BLaER1 treated with 17β-estradiol and CSF1 and Interleukin-3, amounts not matched to agents 10 nM and 100 nM (cell line): ENCODE measurements around the gene GALNT5.

Experiments used
- H3K27ac ChIP-seq, 11 experiments: shearing (Covaris generic); formaldehyde crosslinking; 2 replicates each; pipeline ENCODE4 v1.8.1; 2022
- H3K27me3 ChIP-seq, 11 experiments: shearing (Covaris generic); formaldehyde crosslinking; 2 replicates each; pipeline ENCODE4 v1.8.1; 2022
- H3K36me3 ChIP-seq, 11 experiments: shearing (Covaris generic); formaldehyde crosslinking; 2 replicates each; pipeline ENCODE4 v1.8.1; 2022
- H3K4me1 ChIP-seq, 10 experiments: shearing (Covaris generic); formaldehyde crosslinking; 2 replicates each; pipeline ENCODE4 v1.8.1; 2022
- H3K4me2 ChIP-seq, 11 experiments: shearing (Covaris generic); formaldehyde crosslinking; 2 replicates each; pipeline ENCODE4 v1.8.1; 2022
- H3K4me3 ChIP-seq, 10 experiments: shearing (Covaris generic); formaldehyde crosslinking; 2 replicates each; pipeline ENCODE4 v1.8.1; 2022
- H3K9ac ChIP-seq, 11 experiments: shearing (Covaris generic); formaldehyde crosslinking; 2 replicates each; pipeline ENCODE4 v1.8.1; 2022
- H3K9me3 ChIP-seq, 11 experiments: shearing (Covaris generic); formaldehyde crosslinking; replicated peaks in 1 of 11; 2 replicates each; pipeline ENCODE4 v1.8.1; 2022
- H4K20me1 ChIP-seq, 11 experiments: shearing (Covaris generic); formaldehyde crosslinking; 2 replicates each; pipeline ENCODE4 v1.8.1; 2022
- Cebpa-rat ChIP-seq, 11 experiments: shearing (Covaris generic); IDR thresholded peaks; 2 replicates each; pipeline ENCODE4 v1.8.1; 2022

GALNT5 gene

GRCh38 chr2:157345647-157346389 is 88.3 kb downstream of the GALNT5 start:
- TF ChIP-seq Cebpa-rat (IDR thresholded peaks at IDR 0.05): no peak
- Histone ChIP-seq H4K20me1 (no peaks in the 10 kb centered on the region), H3K27me3 (no peaks in the 10 kb centered on the region), H3K27ac (no peak overlapping the region), H3K4me2 (no peak overlapping the region), H3K9me3 (peaks cover 0 to 51% (median 35%) of the 10 kb centered on the region in 11 experiments; a peak in 19 of 22 replicates), H3K4me3 (no peak overlapping the region), H3K9ac (no peak overlapping the region), H3K4me1 (no peaks in the 10 kb centered on the region), H3K36me3 (peaks cover 0 to 49% (median 0%) of the 10 kb centered on the region in 11 experiments; a peak in 7 of 22 replicates)

GRCh38 chr2:157348291-157348921 is 90.9 kb downstream of the GALNT5 start:
- no peak overlapping the region for H3K9ac ChIP-seq
- H3K4me3 ChIP-seq: no peak overlapping the region
- H3K9me3 ChIP-seq: peaks cover 0 to 33% (median 17%) of the 10 kb centered on the region in 11 experiments; a peak in 16 of 22 replicates
- H3K27ac ChIP-seq: no peak overlapping the region
- no peak overlapping the region for H3K4me2 ChIP-seq
- no peaks in the 10 kb centered on the region for H4K20me1 ChIP-seq
- no peaks in the 10 kb centered on the region for H3K27me3 ChIP-seq
- peaks cover 0 to 25% (median 0%) of the 10 kb centered on the region in 11 experiments; a peak in 6 of 22 replicates for H3K36me3 ChIP-seq
- no peak for TF ChIP-seq Cebpa-rat (IDR thresholded peaks at IDR 0.05)
- no peaks in the 10 kb centered on the region for H3K4me1 ChIP-seq

DNA sequence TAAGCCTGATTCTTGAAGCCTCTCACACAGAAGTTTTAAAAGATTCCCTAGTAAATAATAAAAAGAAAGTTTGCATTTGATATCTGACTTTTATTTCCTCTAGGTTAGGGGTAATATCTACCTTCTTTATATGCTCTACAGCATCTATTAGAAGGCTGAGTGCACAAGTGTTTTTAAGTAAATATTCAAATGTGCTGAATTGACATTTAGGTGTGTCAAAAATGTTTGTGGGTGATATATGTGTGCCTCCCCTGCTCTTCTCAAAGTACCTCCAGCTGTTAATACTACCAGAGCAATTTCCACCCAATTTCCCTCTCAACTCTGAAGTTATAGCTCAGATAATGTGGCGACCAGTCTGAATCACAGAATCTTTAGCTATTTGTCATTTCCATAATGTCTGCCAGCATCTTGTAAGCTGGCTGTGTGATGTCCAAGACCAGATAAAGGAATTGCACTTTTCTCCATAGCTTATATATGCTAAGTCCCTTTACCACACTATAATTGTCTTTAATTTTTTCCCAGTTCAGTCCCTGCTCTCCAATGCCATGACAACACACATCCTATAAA is 92.5 kb downstream of the GALNT5 start:
- H3K4me2 ChIP-seq: no peak overlapping the region
- H4K20me1 ChIP-seq: no peaks in the 10 kb centered on the region
- H3K9me3 ChIP-seq: peaks cover 0 to 21% (median 3%) of the 10 kb centered on the region in 11 experiments; a peak in 11 of 22 replicates
- H3K4me3 ChIP-seq: no peak overlapping the region
- no peaks in the 10 kb centered on the region for H3K4me1 ChIP-seq
- no peak overlapping the region for H3K9ac ChIP-seq
- H3K27me3 ChIP-seq: no peaks in the 10 kb centered on the region
- no peak overlapping the region for H3K27ac ChIP-seq
- TF ChIP-seq Cebpa-rat (IDR thresholded peaks at IDR 0.05): no peak
- peaks cover 0 to 10% (median 0%) of the 10 kb centered on the region in 11 experiments; a peak in 3 of 22 replicates for H3K36me3 ChIP-seq

DNA sequence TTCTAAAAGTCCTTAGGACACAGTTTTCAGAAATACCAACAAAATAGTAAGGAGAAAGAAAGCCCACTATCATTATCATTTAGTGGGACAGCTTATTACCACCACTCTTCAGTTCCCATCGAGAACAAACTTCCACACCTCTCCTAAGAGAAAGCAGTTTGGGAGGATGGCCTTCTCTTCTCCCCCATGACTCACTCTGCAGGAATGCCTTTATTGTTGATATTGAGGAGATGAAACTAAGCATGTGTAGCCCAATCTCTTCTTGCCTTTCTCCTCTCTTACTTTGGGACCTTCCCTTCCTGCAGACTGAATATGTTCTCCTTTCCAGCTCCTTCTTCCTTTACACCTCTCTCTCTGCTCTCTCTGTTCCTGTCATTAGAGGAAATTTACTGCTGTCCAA is 98.1 kb downstream of the GALNT5 start:
- no peaks in the 10 kb centered on the region for H4K20me1 ChIP-seq
- TF ChIP-seq Cebpa-rat (IDR thresholded peaks at IDR 0.05): no peak
- peaks cover 1 to 18% (median 8%) of the 10 kb centered on the region in 11 experiments for H3K9me3 ChIP-seq
- H3K36me3 ChIP-seq: peaks cover 0 to 3% (median 0%) of the 10 kb centered on the region in 11 experiments; a peak in 1 of 22 replicates
- H3K4me3 ChIP-seq: no peak overlapping the region
- H3K27ac ChIP-seq: no peak overlapping the region
- no peaks in the 10 kb centered on the region for H3K27me3 ChIP-seq
- H3K4me2 ChIP-seq: no peak overlapping the region
- H3K4me1 ChIP-seq: no peaks in the 10 kb centered on the region
- H3K9ac ChIP-seq: no peak overlapping the region; a peak in 1 of 22 replicates

GRCh38 chr2:157359628-157360027 is 102.1 kb downstream of the GALNT5 start:
- Histone ChIP-seq H3K9me3 (peaks cover 25 to 36% (median 31%) of the 10 kb centered on the region in 11 experiments), H3K4me1 (peaks cover 13 to 20% (median 15%) of the 10 kb centered on the region in 10 experiments), H3K36me3 (peaks cover 0 to 27% (median 6%) of the 10 kb centered on the region in 11 experiments; a peak in 9 of 22 replicates), H4K20me1 (no peaks in the 10 kb centered on the region), H3K9ac (no peak overlapping the region), H3K27me3 (no peaks in the 10 kb centered on the region), H3K4me3 (no peak overlapping the region), H3K27ac (no peak overlapping the region), H3K4me2 (no peak overlapping the region)
- TF ChIP-seq Cebpa-rat (IDR thresholded peaks at IDR 0.05): no peak

GRCh38 chr2:157361526-157361925 is 104.0 kb downstream of the GALNT5 start:
- Histone ChIP-seq H3K4me1 (peaks cover 15 to 26% (median 19%) of the 10 kb centered on the region in 10 experiments), H3K36me3 (peaks cover 0 to 33% (median 6%) of the 10 kb centered on the region in 11 experiments; a peak in 9 of 22 replicates), H3K9ac (no peak overlapping the region), H4K20me1 (no peaks in the 10 kb centered on the region), H3K27ac (no peak overlapping the region), H3K27me3 (peaks cover 0 to 13% (median 6%) of the 10 kb centered on the region in 11 experiments; a peak in 7 of 22 replicates), H3K9me3 (peaks cover 25 to 37% (median 31%) of the 10 kb centered on the region in 11 experiments), H3K4me2 (no peak overlapping the region), H3K4me3 (peak overlapping the region in 2 of 10 experiments; percentile 9 to 38; a peak in 1 of 20 replicates)
- TF ChIP-seq Cebpa-rat (IDR thresholded peaks at IDR 0.05): no peak

- Histone ChIP-seq H3K4me1 (peaks cover 15 to 26% (median 19%) of the 10 kb centered on the region in 10 experiments), H4K20me1 (no peaks in the 10 kb centered on the region), H3K9ac (no peak overlapping the region), H3K9me3 (peaks cover 25 to 42% (median 31%) of the 10 kb centered on the region in 11 experiments), H3K27me3 (peaks cover 0 to 13% (median 6%) of the 10 kb centered on the region in 11 experiments; a peak in 7 of 22 replicates), H3K4me3 (no peak overlapping the region; a peak in 1 of 20 replicates), H3K27ac (no peak overlapping the region), H3K36me3 (peaks cover 0 to 41% (median 6%) of the 10 kb centered on the region in 11 experiments; a peak in 9 of 22 replicates), H3K4me2 (peak overlapping the region in 2 of 11 experiments; percentile 70 to 72; a peak in 3 of 22 replicates)
- TF ChIP-seq Cebpa-rat (IDR thresholded peaks at IDR 0.05): no peak
These were observed 105.1 kb downstream of the GALNT5 start for GRCh38 chr2:157362627-157363026.

GRCh38 chr2:157363612-157364101 is 106.2 kb downstream of the GALNT5 start:
- peaks cover 0 to 13% (median 6%) of the 10 kb centered on the region in 11 experiments; a peak in 7 of 22 replicates for H3K27me3 ChIP-seq
- H3K27ac ChIP-seq: no peak overlapping the region
- peaks cover 0 to 41% (median 6%) of the 10 kb centered on the region in 11 experiments; a peak in 9 of 22 replicates for H3K36me3 ChIP-seq
- peaks cover 15 to 26% (median 19%) of the 10 kb centered on the region in 10 experiments for H3K4me1 ChIP-seq
- H3K4me2 ChIP-seq: peak overlapping the region; percentile 31 to 77 (median 64); a peak in 20 of 22 replicates
- no peak overlapping the region for H3K4me3 ChIP-seq
- TF ChIP-seq Cebpa-rat (IDR thresholded peaks at IDR 0.05): no peak
- no peak overlapping the region for H3K9ac ChIP-seq
- peaks cover 25 to 42% (median 31%) of the 10 kb centered on the region in 11 experiments for H3K9me3 ChIP-seq
- no peaks in the 10 kb centered on the region for H4K20me1 ChIP-seq
